ENCODE results near the gene MOGAT3. TPM values are rescaled to one million over a fixed set of nuclear protein-coding genes. Genes with fewer than 3 reads are reported as not detected.

MOGAT3 gene
- total and polyA plus RNA-seq, 8 donors, result not detected

GRCh38 chr7:101218236-101219125, 17.6 kb upstream of the MOGAT3 start:
- Histone ChIP-seq H3K4me1 (peaks cover 14 to 25% (median 18%) of the 10 kb centered on the region in 3 donors), H3K36me3 (peaks cover 0 to 10% (median 0%) of the 10 kb centered on the region in 3 donors), H3K27me3 (no peaks in the 10 kb centered on the region), H3K4me3 (peak overlapping the region; percentile 56 to 98 (median 74)), H3K9me3 (no peaks in the 10 kb centered on the region), H3K27ac (peak overlapping the region; percentile 77 to 95 (median 85))
- WGBS, 2 donors, result 3 to 5% methylated on average over 26 of the region's 26 CpGs
- FAIRE-seq (no peak), ATAC-seq (peak; percentile 12 to 28 (median 17)), DNase-seq (no peak)
- intact Hi-C loops (cut with DNase I), result no loop called here
- TF ChIP-seq CTCF (IDR thresholded peaks at IDR 0.05), result no peak

GRCh38 chr7:101217388-101218235, 16.8 kb upstream of the MOGAT3 start, which contains the start of the genes PLOD3 and ZNHIT1:
PLOD3 (minus strand) TSS chr7:101217581; CDS start chr7:101217274, 307 bp downstream.
ZNHIT1 (plus strand) TSS chr7:101218165; CDS start chr7:101218196, 31 bp downstream.
- Histone ChIP-seq H3K27ac (peak within 1 kb of the TSS; percentile 77 to 95 (median 85)), H3K9me3 (no peaks in the 10 kb centered on the region), H3K4me3 (peak within 1 kb of the TSS; percentile 56 to 98 (median 74)), H3K36me3 (peaks cover 0 to 1% (median 0%) of the 10 kb centered on the region in 3 donors), H3K27me3 (no peaks in the 10 kb centered on the region), H3K4me1 (peaks cover 14 to 25% (median 18%) of the 10 kb centered on the region in 3 donors)
- FAIRE-seq (peak; percentile 64), ATAC-seq (peak; percentile 90 to 93 (median 92)), DNase-seq (peak; percentile 94 to 100 (median 97))
- WGBS, 2 donors, result 1% methylated on average over 57 of the region's 57 CpGs
- intact Hi-C loops (cut with DNase I), result no loop called here
- TF ChIP-seq CTCF (IDR thresholded peaks at IDR 0.05), result peak in 2 of 4 donors; percentile 10 to 17

- Histone ChIP-seq H3K9me3 (no peaks in the 10 kb centered on the region), H3K4me1 (peaks cover 14 to 25% (median 18%) of the 10 kb centered on the region in 3 donors), H3K36me3 (peaks cover 0 to 6% (median 0%) of the 10 kb centered on the region in 3 donors), H3K4me3 (peak overlapping the region; percentile 56 to 98 (median 74)), H3K27me3 (no peaks in the 10 kb centered on the region), H3K27ac (peak overlapping the region; percentile 77 to 95 (median 85))
- 0 to 1% methylated on average over 34 of the region's 34 CpGs for WGBS, 2 donors
- FAIRE-seq (no peak), ATAC-seq (no peak), DNase-seq (peak in 4 of 6 donors; percentile 32 to 87 (median 52))
- intact Hi-C loops (cut with DNase I), result no loop called here
- no peak for TF ChIP-seq CTCF (IDR thresholded peaks at IDR 0.05)
Observed at GRCh38 chr7:101216860-101217387, 16.1 kb upstream of the MOGAT3 start.

- no peak for TF ChIP-seq CTCF (IDR thresholded peaks at IDR 0.05)
- no peaks in the 10 kb centered on the region for H3K27me3 ChIP-seq
- no peaks in the 10 kb centered on the region for H3K9me3 ChIP-seq
- ATAC-seq (no peak), DNase-seq (peak in 1 of 6 donors; percentile 76), FAIRE-seq (no peak)
- intact Hi-C loops (cut with DNase I), result no loop called here
- H3K4me1 ChIP-seq, result peaks cover 14 to 25% (median 18%) of the 10 kb centered on the region in 3 donors
- WGBS, 2 donors, result 65 to 69% methylated on average over 31 of the region's 31 CpGs
- peak overlapping the region; percentile 56 to 98 (median 74) for H3K4me3 ChIP-seq
- H3K27ac ChIP-seq, result peak overlapping the region in 1 of 4 donors; percentile 95
- H3K36me3 ChIP-seq, result peaks cover 0 to 13% (median 3%) of the 10 kb centered on the region in 3 donors
Observed at GRCh38 chr7:101216001-101216859, 15.4 kb upstream of the MOGAT3 start.

Measured in pancreas (tissue), 10 donors.